ENCODE data around the gene ALDH3B1. TPM values are rescaled to one million over a fixed set of nuclear protein-coding genes. Genes with fewer than 3 reads are reported as not detected.

The ALDH3B1 gene
- total and polyA plus RNA-seq, 10 of the 15 experiments (the other 5 are each of a cell fraction or from before 2014, with no cell fraction given), result 0.03 to 0.37 (median 0.17) TPM; not detected in 3

- Histone ChIP-seq H3K27ac (ENCODE audit: control insufficient read depth, insufficient read depth) (no peak overlapping the region), H3K27me3 (replicated peaks in 1 of 2; ENCODE audit: control insufficient read depth in 2 of 2, insufficient read depth in 2 of 2, low read length in 1 of 2) (no peaks in the 10 kb centered on the region), H2AFZ (ENCODE audit: control insufficient read depth, low read depth, low read length) (no peak overlapping the region), H3K9ac (ENCODE audit: control insufficient read depth, insufficient read depth, low read length) (no peak overlapping the region), H3K4me3 (no peak overlapping the region), H3K4me1 (ENCODE audit: control insufficient read depth, insufficient read depth, low read length) (no peaks in the 10 kb centered on the region), H3K4me2 (ENCODE audit: control insufficient read depth, insufficient read depth) (no peak overlapping the region), H3K9me3 (replicated peaks; ENCODE audit: control insufficient read depth, insufficient read depth, low read length) (no peaks in the 10 kb centered on the region), H3K79me2 (ENCODE audit: control insufficient read depth, insufficient read depth, low read length) (no peaks in the 10 kb centered on the region), H4K20me1 (ENCODE audit: control insufficient read depth, insufficient read depth) (no peaks in the 10 kb centered on the region), H3K36me3 (ENCODE audit: control insufficient read depth in 2 of 2, insufficient read depth in 2 of 2, low read length in 1 of 2) (peaks cover 20 to 38% of the 10 kb centered on the region in 2 experiments)
- no peak for FAIRE-seq
- in situ Hi-C loops (cut with MboI) (no loop called here), intact Hi-C loops (cut with micrococcal nuclease; ENCODE audit: unreplicated experiment) (no loop called here)
- ChIA-PET POLR2A (no interaction called here), CTCF (interaction anchor here (1.2 to 1.6 kb wide), 2 partner anchors 109 to 140 kb away, joined by 3 read pairs; no protein-coding TSS in a partner anchor), RAD21 (ENCODE audit: unreplicated experiment) (no interaction called here), SMC1A (ENCODE audit: uncharacterized antibody, unreplicated experiment) (interaction anchor here (0.6 to 1.1 kb wide), 2 partner anchors 20 to 777 kb away, joined by 3 read pairs; no protein-coding TSS in a partner anchor)
- TF ChIP-seq TCF7 (IDR thresholded peaks at IDR 0.05; ENCODE audit: borderline replicate concordance) (no peak), SREBF1 (IDR thresholded peaks at IDR 0.05; ENCODE audit: low read length) (no peak), SUPT20H (IDR thresholded peaks at IDR 0.05; ENCODE audit: borderline replicate concordance, control insufficient read depth, low read depth, low read length) (no peak), TAF1 (IDR thresholded peaks at IDR 0.05; ENCODE audit: borderline replicate concordance, low read depth, low read length) (no peak), IKZF2 (IDR thresholded peaks at IDR 0.05) (no peak), CREB1 (IDR thresholded peaks at IDR 0.05; ENCODE audit: low read depth) (no peak)
- 67% methylated on average over 2 of the region's 2 CpGs for WGBS (ENCODE audit: insufficient coverage, insufficient replicate concordance, low lambda C conversion rate, missing lambda C conversion rate)
- no TSS peak for BruUV-seq (replicated peaks)
- DNase-seq (ENCODE audit: low read depth, low spot score), result no peak
- ATAC-seq, result no peak
These were observed 54.8 kb downstream of the ALDH3B1 start for GRCh38 chr11:68064926-68065325.

- no TSS peak for BruUV-seq (replicated peaks)
- no peak for ATAC-seq
- H3K9me3 ChIP-seq (replicated peaks; ENCODE audit: control insufficient read depth, insufficient read depth, low read length), result no peaks in the 10 kb centered on the region
- H3K36me3 ChIP-seq (ENCODE audit: control insufficient read depth in 2 of 2, insufficient read depth in 2 of 2, low read length in 1 of 2), result peaks cover 20 to 41% of the 10 kb centered on the region in 2 experiments
- ChIA-PET POLR2A (no interaction called here), CTCF (interaction anchor here (0.6 to 1.6 kb wide), 2 partner anchors 139 to 289 kb away, joined by 3 read pairs; no protein-coding TSS in a partner anchor), SMC1A (ENCODE audit: uncharacterized antibody, unreplicated experiment) (no interaction called here), RAD21 (ENCODE audit: unreplicated experiment) (no interaction called here)
- H3K9ac ChIP-seq (ENCODE audit: control insufficient read depth, insufficient read depth, low read length), result no peak overlapping the region
- no peak overlapping the region for H3K27ac ChIP-seq (ENCODE audit: control insufficient read depth, insufficient read depth)
- H3K79me2 ChIP-seq (ENCODE audit: control insufficient read depth, insufficient read depth, low read length), result no peaks in the 10 kb centered on the region
- 99% methylated on average over 5 of the region's 5 CpGs for WGBS (ENCODE audit: insufficient coverage, insufficient replicate concordance, low lambda C conversion rate, missing lambda C conversion rate)
- H3K4me3 ChIP-seq, result no peak overlapping the region
- intact Hi-C loops (cut with micrococcal nuclease; ENCODE audit: unreplicated experiment) (no loop called here), in situ Hi-C loops (cut with MboI) (no loop called here)
- no peak for FAIRE-seq
- H3K4me1 ChIP-seq (ENCODE audit: control insufficient read depth, insufficient read depth, low read length), result no peaks in the 10 kb centered on the region
- no peak overlapping the region for H2AFZ ChIP-seq (ENCODE audit: control insufficient read depth, low read depth, low read length)
- DNase-seq (ENCODE audit: low read depth, low spot score), result no peak
- H3K4me2 ChIP-seq (ENCODE audit: control insufficient read depth, insufficient read depth), result no peak overlapping the region
- H3K27me3 ChIP-seq (replicated peaks in 1 of 2; ENCODE audit: control insufficient read depth in 2 of 2, insufficient read depth in 2 of 2, low read length in 1 of 2), result no peaks in the 10 kb centered on the region
- H4K20me1 ChIP-seq (ENCODE audit: control insufficient read depth, insufficient read depth), result no peaks in the 10 kb centered on the region
- TF ChIP-seq SIX5 (IDR thresholded peaks at IDR 0.05; ENCODE audit: low read depth, low read length, severe bottlenecking) (no peak), RELB (IDR thresholded peaks at IDR 0.05; ENCODE audit: low read depth) (no peak), KDM1A (IDR thresholded peaks at IDR 0.05; ENCODE audit: borderline replicate concordance) (no peak), EGR1 (IDR thresholded peaks at IDR 0.05; ENCODE audit: borderline replicate concordance in 1 of 2, low read depth in 2 of 2, low read length in 2 of 2) (no peak), CTCF (IDR thresholded peaks at IDR 0.05 in 2 of 3, conservative IDR thresholded peaks at IDR 0.05 in 1 of 3; ENCODE audit: control insufficient read depth in 2 of 3, extremely low read depth in 1 of 3, insufficient read depth in 1 of 3, low read depth in 3 of 3, low read length in 3 of 3) (no peak), RAD51 (IDR thresholded peaks at IDR 0.05) (no peak)
These were observed 55.7 kb downstream of the ALDH3B1 start for GRCh38 chr11:68065841-68066240.
